Mesenchymal stem cell (in vitro differentiated cells and primary cell): Measurements from ENCODE around the gene UCN3.

Experiments used
- DNase-seq: peaks from one replicate; pipeline ENCODE4 v3.0.0-alpha.2; 2013
- H2AFZ ChIP-seq: one replicate; pipeline ENCODE4 v1.6.1; 2013; ENCODE audit warnings: low read depth, mild to moderate bottlenecking, control low read depth, inconsistent platforms, low read length, moderate library complexity
- H2AK5ac ChIP-seq: 2 replicates; pipeline ENCODE4 v1.6.1; 2013; ENCODE audit warnings: low read length, moderate library complexity, mild to moderate bottlenecking, inconsistent platforms; ENCODE audit not compliant: severe bottlenecking
- H2BK120ac ChIP-seq: one replicate; pipeline ENCODE4 v1.6.1; 2013; ENCODE audit warnings: low read depth, mild to moderate bottlenecking, inconsistent platforms, low read length, moderate library complexity
- H2BK12ac ChIP-seq, 2 experiments: one replicate each; pipeline ENCODE4 v1.6.1; 2013; ENCODE audit warnings: inconsistent platforms in 2 of 2, low read length in 2 of 2, mild to moderate bottlenecking in 2 of 2, moderate library complexity in 2 of 2, control low read depth in 1 of 2
- H2BK15ac ChIP-seq: one replicate; pipeline ENCODE4 v1.6.1; 2013; ENCODE audit warnings: mild to moderate bottlenecking, low read depth, inconsistent platforms; ENCODE audit not compliant: poor library complexity, severe bottlenecking
- H2BK5ac ChIP-seq: 2 replicates; pipeline ENCODE4 v1.6.1; 2013; ENCODE audit warnings: low read depth, mild to moderate bottlenecking, low read length, control low read depth, inconsistent platforms; ENCODE audit not compliant: poor library complexity, severe bottlenecking
- H3K14ac ChIP-seq, 2 experiments: one replicate each; pipeline ENCODE4 v1.6.1; 2013; ENCODE audit warnings: inconsistent platforms in 2 of 2, low read length in 2 of 2, control low read depth in 1 of 2, mild to moderate bottlenecking in 1 of 2, moderate library complexity in 1 of 2
- H3K18ac ChIP-seq, 2 experiments: one replicate each; pipeline ENCODE4 v1.6.1; 2013; ENCODE audit warnings: inconsistent platforms in 2 of 2, low read length in 2 of 2, control low read depth in 1 of 2, low read depth in 1 of 2, mild to moderate bottlenecking in 1 of 2
- H3K23ac ChIP-seq, 2 experiments: one replicate each; pipeline ENCODE4 v1.6.1; 2013; ENCODE audit warnings: inconsistent platforms in 2 of 2, low read length in 2 of 2, mild to moderate bottlenecking in 2 of 2, moderate library complexity in 2 of 2, control low read depth in 1 of 2
- H3K27ac ChIP-seq: 2 replicates; pipeline ENCODE4 v1.5.1; 2013; ENCODE audit warnings: mild to moderate bottlenecking, moderate library complexity, low read length, control low read depth, inconsistent platforms; ENCODE audit not compliant: poor library complexity, severe bottlenecking
- H3K27me3 ChIP-seq, 2 experiments: 2 replicates each; pipeline versions ENCODE4 v1.6.1 to v1.7.0; 2013; ENCODE audit warnings: low read length in 2 of 2, mild to moderate bottlenecking in 2 of 2, moderate library complexity in 2 of 2, control low read depth in 1 of 2, inconsistent platforms in 1 of 2; ENCODE audit not compliant: control insufficient read depth in 1 of 2, insufficient read depth in 1 of 2
- H3K36me3 ChIP-seq, 2 experiments: 2 replicates each; pipeline versions ENCODE4 v1.6.1 to v1.7.0; 2013; ENCODE audit warnings: low read length in 2 of 2, control low read depth in 1 of 2, inconsistent platforms in 1 of 2, low read depth in 1 of 2, mild to moderate bottlenecking in 1 of 2; ENCODE audit not compliant: insufficient read depth in 2 of 2, control insufficient read depth in 1 of 2
- H3K4ac ChIP-seq, 2 experiments: one replicate each; pipeline ENCODE4 v1.6.1; 2013; ENCODE audit warnings: inconsistent platforms in 2 of 2, low read length in 2 of 2, mild to moderate bottlenecking in 2 of 2, moderate library complexity in 2 of 2, control low read depth in 1 of 2, low read depth in 1 of 2
- H3K4me1 ChIP-seq: 2 replicates; pipeline ENCODE4 v1.6.1; 2013; ENCODE audit warnings: low read depth, low read length, control low read depth; ENCODE audit not compliant: control insufficient read depth, insufficient read depth
- H3K4me2 ChIP-seq: 2 replicates; pipeline ENCODE4 v1.6.1; 2013; ENCODE audit warnings: low read length, mild to moderate bottlenecking, inconsistent platforms; ENCODE audit not compliant: poor library complexity, severe bottlenecking
- H3K4me3 ChIP-seq, 2 experiments: 2 replicates each; pipeline versions ENCODE4 v1.5.1 to v1.7.0; 2013; ENCODE audit warnings: low read length in 2 of 2, mild to moderate bottlenecking in 2 of 2, control low read depth in 1 of 2, low read depth in 1 of 2; ENCODE audit not compliant: insufficient read depth in 1 of 2
- H3K79me1 ChIP-seq: replicated peaks from 2 replicates; pipeline ENCODE4 v1.6.1; 2013; ENCODE audit warnings: mild to moderate bottlenecking, control low read depth, low read length, inconsistent platforms; ENCODE audit not compliant: poor library complexity, severe bottlenecking
- H3K9ac ChIP-seq: 2 replicates; pipeline ENCODE4 v1.7.0; 2013; ENCODE audit warnings: mild to moderate bottlenecking, low read length, moderate library complexity
- H3K9me3 ChIP-seq: 2 replicates; pipeline ENCODE4 v1.7.0; 2013; ENCODE audit warnings: mild to moderate bottlenecking, low read length; ENCODE audit not compliant: control insufficient read depth
- H4K8ac ChIP-seq: one replicate; pipeline ENCODE4 v1.6.1; 2013; ENCODE audit warnings: inconsistent platforms, mild to moderate bottlenecking, low read length, moderate library complexity
- H4K91ac ChIP-seq: one replicate; pipeline ENCODE4 v1.6.1; 2013; ENCODE audit warnings: mild to moderate bottlenecking, low read length, inconsistent platforms
- WGBS: methylation state at CpG from one replicate; pipeline ENCODE4 v1.1.7; 2013; ENCODE audit warnings: mixed read lengths; 5-methylcytosine and 5-hydroxymethylcytosine counted together

The UCN3 gene

DNA sequence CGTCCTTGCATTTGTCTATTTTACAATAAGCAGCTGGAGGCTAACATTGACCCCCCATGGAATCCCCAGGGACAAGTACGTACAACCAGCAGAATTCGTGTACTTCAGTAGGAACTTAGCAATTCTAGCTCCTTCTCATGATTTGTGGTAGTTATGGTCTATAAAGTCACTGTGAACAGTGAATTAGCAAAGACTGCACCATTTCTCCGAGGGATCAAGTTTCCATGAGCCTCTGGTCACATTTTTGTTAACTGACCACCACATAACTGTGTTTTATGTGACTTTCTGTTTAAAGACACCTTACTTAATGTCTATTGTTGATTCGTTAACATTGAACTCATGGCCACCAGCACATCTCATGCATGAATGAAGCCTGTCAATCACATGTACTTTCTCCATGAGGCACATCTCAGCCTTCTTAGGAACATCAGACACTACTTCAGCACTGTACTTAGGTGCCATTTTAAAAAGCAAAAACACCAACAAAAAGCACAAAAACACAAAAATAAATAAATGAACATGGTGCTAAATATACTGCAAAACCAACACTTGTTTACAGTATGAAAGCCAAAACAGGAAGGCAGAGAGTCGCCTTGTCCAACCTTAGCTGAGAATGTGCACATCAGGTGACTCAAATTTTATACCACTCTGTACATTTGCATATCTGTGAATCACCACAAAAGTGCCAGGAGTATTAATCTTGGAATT is 9.0 kb upstream of the UCN3 start:
- no peak for DNase-seq
- Histone ChIP-seq H3K14ac (no peak overlapping the region), H2BK5ac (no peak overlapping the region), H2BK15ac (no peak overlapping the region), H3K36me3 (no peaks in the 10 kb centered on the region), H3K4me2 (no peak overlapping the region), H2BK120ac (no peak overlapping the region), H3K79me1 (no peaks in the 10 kb centered on the region), H2AK5ac (no peak overlapping the region), H3K4ac (no peak overlapping the region), H3K27me3 (peaks cover 3 to 7% of the 10 kb centered on the region in 2 experiments), H3K27ac (no peak overlapping the region), H2AFZ (no peak overlapping the region), H3K9ac (no peak overlapping the region), H3K23ac (no peak overlapping the region), H3K4me3 (no peak overlapping the region), H4K91ac (no peak overlapping the region), H2BK12ac (no peak overlapping the region), H3K9me3 (no peaks in the 10 kb centered on the region), H3K18ac (no peak overlapping the region), H4K8ac (no peak overlapping the region), H3K4me1 (no peaks in the 10 kb centered on the region)
- WGBS, result 87% methylated on average over 5 of the region's 6 CpGs

DNA sequence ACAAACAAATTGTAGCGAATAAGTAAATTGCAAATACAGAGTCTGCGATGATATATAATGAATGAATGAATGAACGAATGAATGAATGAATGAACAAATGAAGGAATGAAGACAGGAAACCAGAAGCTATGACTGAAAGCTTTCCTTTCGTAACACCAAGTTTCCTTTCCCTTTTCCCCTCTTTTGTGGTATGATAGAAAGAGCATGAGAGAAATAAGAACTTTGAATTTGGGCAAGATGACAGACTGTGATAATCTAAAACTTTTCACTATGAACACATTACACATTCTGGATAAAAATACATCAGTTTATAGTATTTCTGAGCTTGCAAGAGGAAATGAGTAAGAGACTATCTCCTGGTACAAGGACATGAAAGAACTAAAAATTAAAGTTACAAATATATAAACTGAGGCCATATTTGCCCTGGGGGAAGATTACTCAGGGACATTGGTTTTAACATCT is 8.4 kb upstream of the UCN3 start:
- H3K23ac ChIP-seq, result no peak overlapping the region
- no peak overlapping the region for H2BK5ac ChIP-seq
- no peaks in the 10 kb centered on the region for H3K36me3 ChIP-seq
- H3K18ac ChIP-seq, result no peak overlapping the region
- no peak overlapping the region for H2BK15ac ChIP-seq
- DNase-seq, result no peak
- H3K27me3 ChIP-seq, result peaks cover 3 to 13% of the 10 kb centered on the region in 2 experiments
- H3K4me2 ChIP-seq, result no peak overlapping the region
- H4K8ac ChIP-seq, result no peak overlapping the region
- no peaks in the 10 kb centered on the region for H3K79me1 ChIP-seq
- no peak overlapping the region for H3K27ac ChIP-seq
- no peak overlapping the region for H3K14ac ChIP-seq
- H3K4me1 ChIP-seq, result no peaks in the 10 kb centered on the region
- H2BK12ac ChIP-seq, result no peak overlapping the region
- 95% methylated on average over 3 of the region's 4 CpGs for WGBS
- H2AK5ac ChIP-seq, result no peak overlapping the region
- no peaks in the 10 kb centered on the region for H3K9me3 ChIP-seq
- no peak overlapping the region for H3K4ac ChIP-seq
- no peak overlapping the region for H3K4me3 ChIP-seq
- no peak overlapping the region for H2BK120ac ChIP-seq
- H4K91ac ChIP-seq, result no peak overlapping the region
- no peak overlapping the region for H3K9ac ChIP-seq
- H2AFZ ChIP-seq, result no peak overlapping the region

DNA sequence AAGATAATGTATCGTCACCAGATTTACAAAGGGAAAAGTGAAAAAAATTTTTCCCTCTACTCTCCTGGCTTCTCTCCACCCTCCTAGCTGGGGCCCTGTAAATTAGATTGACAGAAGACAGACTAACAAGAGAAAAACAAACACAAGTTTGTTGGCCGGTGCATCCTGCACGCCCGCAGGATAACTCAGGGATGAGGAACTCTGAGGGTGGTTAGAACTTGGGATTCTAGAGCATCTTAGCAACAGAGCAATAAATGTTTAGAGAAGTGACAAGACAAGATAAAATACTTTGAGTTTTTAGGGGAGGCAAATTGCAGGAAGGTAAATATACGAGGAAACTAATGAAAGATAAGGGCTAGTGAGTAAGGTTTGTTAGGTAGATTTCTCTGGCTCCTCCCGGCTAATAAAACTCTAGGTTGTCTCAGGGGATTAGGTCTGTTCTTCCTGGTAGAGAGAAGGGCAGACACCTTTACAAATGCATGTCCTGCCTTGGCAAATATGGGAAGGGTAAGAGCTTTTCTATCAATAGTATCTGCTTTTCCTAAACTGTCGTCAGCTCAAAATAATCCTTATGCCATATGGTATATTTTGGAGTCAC is 4.3 kb upstream of the UCN3 start:
- H3K23ac ChIP-seq, result no peak overlapping the region
- no peaks in the 10 kb centered on the region for H3K79me1 ChIP-seq
- H2BK12ac ChIP-seq, result no peak overlapping the region
- no peak for DNase-seq
- H3K4me1 ChIP-seq, result no peaks in the 10 kb centered on the region
- no peak overlapping the region for H2AFZ ChIP-seq
- H4K91ac ChIP-seq, result no peak overlapping the region
- H3K27ac ChIP-seq, result no peak overlapping the region
- H3K4me2 ChIP-seq, result no peak overlapping the region
- no peak overlapping the region for H3K4ac ChIP-seq
- H2AK5ac ChIP-seq, result no peak overlapping the region
- H3K18ac ChIP-seq, result no peak overlapping the region
- H3K9me3 ChIP-seq, result no peaks in the 10 kb centered on the region
- H3K9ac ChIP-seq, result no peak overlapping the region
- WGBS, result 49% methylated on average over 5 of the region's 7 CpGs
- no peak overlapping the region for H3K14ac ChIP-seq
- H3K4me3 ChIP-seq, result no peak overlapping the region
- peaks cover 19 to 52% of the 10 kb centered on the region in 2 experiments for H3K27me3 ChIP-seq
- H2BK5ac ChIP-seq, result no peak overlapping the region
- no peak overlapping the region for H2BK15ac ChIP-seq
- no peak overlapping the region for H4K8ac ChIP-seq
- no peaks in the 10 kb centered on the region for H3K36me3 ChIP-seq
- H2BK120ac ChIP-seq, result no peak overlapping the region

DNA sequence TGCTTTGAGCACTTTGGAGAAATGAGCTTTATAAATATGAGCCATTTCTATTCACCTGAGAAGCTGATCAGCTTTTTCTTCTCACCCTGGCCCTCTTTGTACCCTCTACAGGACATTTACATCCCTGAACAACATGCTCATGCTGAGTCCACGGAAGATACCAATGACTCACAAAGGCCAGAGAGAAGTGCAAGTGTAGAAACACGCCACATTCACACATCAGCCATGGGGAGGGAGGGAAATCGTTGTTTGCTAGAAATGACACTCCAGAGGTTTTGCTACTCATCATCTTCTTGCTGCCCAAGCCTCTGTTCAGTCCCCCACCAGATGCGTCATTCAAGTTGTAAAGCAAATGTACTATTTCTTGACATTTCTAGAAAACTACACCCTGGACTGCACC is 2.8 kb upstream of the UCN3 start:
- Histone ChIP-seq H3K14ac (no peak overlapping the region), H3K9ac (no peak overlapping the region), H3K4me2 (no peak overlapping the region), H2BK12ac (no peak overlapping the region), H3K27me3 (peaks cover 25 to 68% of the 10 kb centered on the region in 2 experiments), H3K9me3 (no peaks in the 10 kb centered on the region), H3K4me1 (no peaks in the 10 kb centered on the region), H3K23ac (no peak overlapping the region), H2BK15ac (no peak overlapping the region), H3K4ac (no peak overlapping the region), H2BK5ac (no peak overlapping the region), H2AK5ac (no peak overlapping the region), H2BK120ac (no peak overlapping the region), H3K4me3 (no peak overlapping the region), H4K8ac (no peak overlapping the region), H2AFZ (no peak overlapping the region), H3K27ac (no peak overlapping the region), H3K18ac (no peak overlapping the region), H4K91ac (no peak overlapping the region), H3K79me1 (no peaks in the 10 kb centered on the region), H3K36me3 (no peaks in the 10 kb centered on the region)
- WGBS, result 86% methylated on average over 4 of the region's 4 CpGs
- DNase-seq, result no peak
